Stimulated activated CD8-positive, alpha-beta memory T cell treated with anti-CD3 and anti-CD28 coated beads, Interleukin-2, amount 100 ng/mL, for 48 hours (primary cell): ENCODE data around the gene IQCK.

Experiments used
- DNase-seq, 2 donors: peaks; one replicate each; pipeline ENCODE4 v3.0.0-alpha.2; 2020; ENCODE audit warnings: low read depth in 2 of 2

Gene IQCK

GRCh38 chr16:19837331-19837980 is 119.4 kb downstream of the IQCK start:
- DNase-seq, result no peak

GRCh38 chr16:19837984-19838707 is 120.1 kb downstream of the IQCK start:
- DNase-seq, result no peak

- DNase-seq, result no peak
These were observed 122.5 kb downstream of the IQCK start for GRCh38 chr16:19840524-19841110.

- no peak for DNase-seq
These were observed 123.1 kb downstream of the IQCK start for GRCh38 chr16:19841184-19841583.

- DNase-seq, result no peak
These were observed 124.5 kb downstream of the IQCK start for GRCh38 chr16:19842426-19843157.

GRCh38 chr16:19843371-19843770 is 125.3 kb downstream of the IQCK start:
- no peak for DNase-seq

- DNase-seq, result no peak
These were observed 127.0 kb downstream of the IQCK start for GRCh38 chr16:19844945-19845641.

- DNase-seq, result no peak
These were observed 128.4 kb downstream of the IQCK start for GRCh38 chr16:19846436-19846835.

GRCh38 chr16:19848756-19849155 is 130.7 kb downstream of the IQCK start:
- no peak for DNase-seq

GRCh38 chr16:19850131-19850817 is 132.2 kb downstream of the IQCK start:
- no peak for DNase-seq

GRCh38 chr16:19851476-19851875 is 133.4 kb downstream of the IQCK start:
- DNase-seq, result no peak

- DNase-seq, result no peak
These were observed 135.2 kb downstream of the IQCK start for GRCh38 chr16:19853132-19853741.

- DNase-seq, result no peak
These were observed 135.9 kb downstream of the IQCK start for GRCh38 chr16:19853742-19854542.

- no peak for DNase-seq
These were observed 136.4 kb downstream of the IQCK start for GRCh38 chr16:19854543-19854876.

- DNase-seq, result no peak
These were observed 138.0 kb downstream of the IQCK start for GRCh38 chr16:19856120-19856519.

GRCh38 chr16:19857593-19858339 is 139.7 kb downstream of the IQCK start:
- DNase-seq, result no peak

- DNase-seq, result no peak
These were observed 140.4 kb downstream of the IQCK start for GRCh38 chr16:19858340-19859018.

GRCh38 chr16:19859166-19859565 is 141.1 kb downstream of the IQCK start:
- no peak for DNase-seq

- DNase-seq, result no peak
These were observed 141.5 kb downstream of the IQCK start for GRCh38 chr16:19859603-19860002.
